PC-3 (cell line): ENCODE results near the gene CLEC16A. TPM values are rescaled to one million over a fixed set of nuclear protein-coding genes. Genes with fewer than 3 reads are reported as not detected.

Experiments
- ATAC-seq: fragments of 200-7000 bp; cut with Tn5 transposase; 2 replicates; pipeline ENCODE4 v1.9.1; 2020; ENCODE audit warnings: mild to moderate bottlenecking, moderate library complexity
- BruUV-seq: library from RNA; stranded (reverse); fragments of 400-500 nt; replicated peaks from 2 replicates; lab custom pipeline; 2021; lab: Mats Ljungman, UMichigan
- CTCF ChIA-PET: fragments of 300-600 bp; sonication (Branson Sonifier 250); formaldehyde crosslinking; loops from one replicate; lab custom pipeline; 2022; ENCODE audit warnings: antibody characterized with exemption; lab: Charles Lee
- POLR2A ChIA-PET: fragments of 300-600 bp; sonication (Branson Sonifier 250); formaldehyde crosslinking; loops from one replicate; lab custom pipeline; 2022; ENCODE audit warnings: antibody characterized with exemption; ENCODE audit not compliant: unreplicated experiment; lab: Charles Lee
- DNase-seq: peaks from one replicate; pipeline ENCODE4 v3.0.0-alpha.2; 2015
- H2AFZ ChIP-seq: fragments of 300-600 bp; sonication (generic); 2 replicates; pipeline ENCODE4 v1.6.0; 2016; ENCODE audit warnings: antibody characterized with exemption, low read length
- H3F3A ChIP-seq: fragments of 300-600 bp; sonication (generic); one replicate; pipeline ENCODE4 v1.6.0; 2017; ENCODE audit warnings: antibody characterized with exemption, low read length, control low read depth, mild to moderate bottlenecking; ENCODE audit not compliant: unreplicated experiment
- H3K27ac ChIP-seq: fragments of 300-600 bp; sonication (generic); 2 replicates; pipeline ENCODE4 v1.5.1; 2016; ENCODE audit warnings: mild to moderate bottlenecking, low read length
- H3K27me3 ChIP-seq: fragments of 300-600 bp; sonication (generic); 2 replicates; pipeline ENCODE4 v1.6.1; 2016; ENCODE audit warnings: low read length, mixed read lengths
- H3K36me3 ChIP-seq: fragments of 300-600 bp; sonication (generic); 2 replicates; pipeline ENCODE4 v1.6.1; 2016; ENCODE audit warnings: low read depth, mixed run types, low read length, mixed read lengths
- H3K4me1 ChIP-seq: fragments of 300-600 bp; sonication (generic); 2 replicates; pipeline ENCODE4 v1.5.1; 2016; ENCODE audit warnings: low read length; ENCODE audit not compliant: insufficient read depth
- H3K4me2 ChIP-seq: fragments of 300-600 bp; sonication (generic); 2 replicates; pipeline ENCODE4 v1.6.0; 2016; ENCODE audit warnings: low read length
- H3K4me3 ChIP-seq: fragments of 300-600 bp; sonication (generic); 2 replicates; pipeline ENCODE4 v1.5.1; 2016; ENCODE audit warnings: mild to moderate bottlenecking, low read length, mixed read lengths
- H3K79me2 ChIP-seq: fragments of 300-600 bp; sonication (generic); 2 replicates; pipeline ENCODE4 v1.6.1; 2017; ENCODE audit warnings: low read length, mixed read lengths
- H3K9ac ChIP-seq: fragments of 300-600 bp; sonication (generic); 2 replicates; pipeline ENCODE4 v1.6.0; 2016; ENCODE audit warnings: mild to moderate bottlenecking, low read length
- H3K9me2 ChIP-seq: fragments of 300-600 bp; sonication (generic); replicated peaks from 2 replicates; pipeline ENCODE4 v1.6.1; 2016; ENCODE audit warnings: mixed run types, low read length, mixed read lengths
- H3K9me3 ChIP-seq: fragments of 300-600 bp; sonication (generic); 2 replicates; pipeline ENCODE4 v1.6.1; 2016; ENCODE audit warnings: low read length, mixed read lengths
- H4K20me1 ChIP-seq: fragments of 300-600 bp; sonication (generic); 2 replicates; pipeline ENCODE4 v1.6.1; 2016; ENCODE audit warnings: low read length, mixed read lengths
- EZH2 ChIP-seq: fragments of 300-600 bp; sonication (generic); IDR thresholded peaks from one replicate; pipeline ENCODE4 v1.6.1; 2017; ENCODE audit warnings: antibody characterized with exemption, mild to moderate bottlenecking, low read length; ENCODE audit not compliant: unreplicated experiment
- EZH2phosphoT487 ChIP-seq: fragments of 300-600 bp; sonication (generic); IDR thresholded peaks from 2 replicates; pipeline ENCODE4 v1.6.1; 2018; ENCODE audit warnings: mild to moderate bottlenecking, antibody characterized with exemption, low read length, borderline replicate concordance
- intact Hi-C: fragments of 100-400 bp; cut with micrococcal nuclease; formaldehyde crosslinking; loops from 2 replicates; pipeline ENCODE4 v1.9.0; 2023
- total RNA-seq: library from RNA; depleted of rRNA; stranded (reverse); fragments of >200 nt; gene quantifications from 2 replicates; pipeline ENCODE4 v1.2.3, GENCODE V29; 2014
- TF ChIP-seq, protein P1 (sequence below): fragments of 300-600 bp; sonication (generic); conservative IDR thresholded peaks from 2 replicates; pipeline ENCODE4 v1.5.1; 2017; ENCODE audit warnings: antibody characterized with exemption, low read depth, mild to moderate bottlenecking, low read length

Gene CLEC16A
- total RNA-seq, 1 experiment from 2014 or later = 9.5 TPM

DNA sequence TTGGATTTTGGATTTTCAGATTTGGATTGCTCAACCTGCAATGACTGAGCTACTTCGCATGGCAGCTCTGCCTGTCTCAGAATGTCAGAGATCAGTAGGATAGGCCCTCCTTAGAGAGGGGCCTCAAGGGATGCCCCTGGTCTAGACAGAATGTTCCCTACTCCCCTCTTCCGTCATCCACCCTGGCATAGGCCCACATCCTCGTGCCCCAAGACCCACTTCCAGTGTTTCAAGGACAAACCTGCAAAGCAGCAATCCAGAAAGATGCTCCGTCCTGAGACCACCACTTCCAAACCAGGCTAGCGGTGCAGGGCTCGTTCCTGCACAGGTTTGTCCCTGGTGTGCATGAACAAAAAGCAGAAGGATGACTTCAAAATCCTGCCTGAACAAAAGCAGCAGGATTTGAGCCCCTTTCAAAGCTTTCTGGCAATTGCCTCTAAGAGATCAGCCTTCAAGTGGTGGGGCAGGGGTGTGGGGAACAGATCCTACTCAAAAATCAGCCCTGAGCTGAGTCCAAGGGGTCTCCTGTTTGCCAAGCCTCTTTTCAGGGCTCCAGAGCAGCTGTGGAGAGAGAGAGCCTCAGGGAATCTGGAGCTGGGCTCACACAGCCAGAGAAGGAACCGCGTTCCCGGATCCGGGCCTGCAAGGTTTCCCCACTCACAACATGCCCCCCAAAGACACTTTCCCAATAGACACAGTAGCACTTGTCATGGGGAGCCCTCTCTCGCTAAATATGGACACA is 190.5 kb downstream of the CLEC16A start:
- Histone ChIP-seq H3K27ac (peak overlapping the region; percentile 92; the same call in 1 of the 2 replicates), H2AFZ (no peak overlapping the region), H4K20me1 (no peaks in the 10 kb centered on the region), H3K79me2 (no peaks in the 10 kb centered on the region), H3K9me2 (no peaks in the 10 kb centered on the region), H3K4me1 (peaks cover 63% of the 10 kb centered on the region), H3K36me3 (no peaks in the 10 kb centered on the region), H3K9ac (no peak overlapping the region), H3K27me3 (no peaks in the 10 kb centered on the region), H3K4me2 (no peak overlapping the region; the same call in 1 of the 2 replicates), H3K4me3 (no peak overlapping the region), H3K9me3 (no peaks in the 10 kb centered on the region), H3F3A (peaks cover 5% of the 10 kb centered on the region)
- ATAC-seq (no peak), DNase-seq (no peak)
- BruUV-seq = no TSS peak
- ChIA-PET CTCF (no interaction called here), POLR2A (interaction anchor here (0.7 kb wide), 1 partner anchor 67 kb away, joined by 3 read pairs; no protein-coding TSS in a partner anchor)
- intact Hi-C loops = loop anchor here (10.0 kb wide), 1 partner anchor 120 kb away; the partner anchor contains the start of gene SOCS1
- TF ChIP-seq EZH2 (no peak), EZH2phosphoT487 (no peak)
- TF ChIP-seq, protein P1, sequence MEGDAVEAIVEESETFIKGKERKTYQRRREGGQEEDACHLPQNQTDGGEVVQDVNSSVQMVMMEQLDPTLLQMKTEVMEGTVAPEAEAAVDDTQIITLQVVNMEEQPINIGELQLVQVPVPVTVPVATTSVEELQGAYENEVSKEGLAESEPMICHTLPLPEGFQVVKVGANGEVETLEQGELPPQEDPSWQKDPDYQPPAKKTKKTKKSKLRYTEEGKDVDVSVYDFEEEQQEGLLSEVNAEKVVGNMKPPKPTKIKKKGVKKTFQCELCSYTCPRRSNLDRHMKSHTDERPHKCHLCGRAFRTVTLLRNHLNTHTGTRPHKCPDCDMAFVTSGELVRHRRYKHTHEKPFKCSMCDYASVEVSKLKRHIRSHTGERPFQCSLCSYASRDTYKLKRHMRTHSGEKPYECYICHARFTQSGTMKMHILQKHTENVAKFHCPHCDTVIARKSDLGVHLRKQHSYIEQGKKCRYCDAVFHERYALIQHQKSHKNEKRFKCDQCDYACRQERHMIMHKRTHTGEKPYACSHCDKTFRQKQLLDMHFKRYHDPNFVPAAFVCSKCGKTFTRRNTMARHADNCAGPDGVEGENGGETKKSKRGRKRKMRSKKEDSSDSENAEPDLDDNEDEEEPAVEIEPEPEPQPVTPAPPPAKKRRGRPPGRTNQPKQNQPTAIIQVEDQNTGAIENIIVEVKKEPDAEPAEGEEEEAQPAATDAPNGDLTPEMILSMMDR = no peak

DNA sequence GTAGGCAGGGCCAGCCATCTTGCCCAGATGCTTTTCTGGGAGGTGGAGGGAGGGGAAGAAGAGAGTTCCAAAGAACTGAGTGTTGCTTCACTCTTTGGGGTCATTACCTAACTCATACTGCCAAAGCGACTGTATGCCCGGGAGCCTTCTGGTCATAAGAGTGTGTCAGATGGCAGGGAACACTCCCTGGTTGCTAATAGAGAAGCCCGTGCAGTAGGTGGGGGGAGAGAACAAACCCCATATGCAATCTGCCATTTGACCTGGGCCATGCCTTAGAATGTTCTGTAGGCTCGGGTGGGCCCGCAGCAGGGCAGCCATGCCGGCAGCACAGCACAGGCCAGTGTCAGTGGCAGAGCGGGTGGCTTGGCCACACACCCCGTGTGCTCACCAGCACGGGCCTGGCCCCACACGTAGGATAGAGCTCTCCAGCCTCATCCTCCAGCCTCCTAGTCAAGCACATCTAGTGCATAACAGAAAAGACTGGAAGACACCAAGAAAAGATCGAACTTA is 191.2 kb downstream of the CLEC16A start:
- intact Hi-C loops = loop anchor here (10.0 kb wide), 1 partner anchor 119 kb away; the partner anchor contains the start of gene SOCS1
- H3K9me3 ChIP-seq = no peaks in the 10 kb centered on the region
- H3K9ac ChIP-seq = no peak overlapping the region
- peaks cover 5% of the 10 kb centered on the region for H3F3A ChIP-seq
- no peaks in the 10 kb centered on the region for H3K9me2 ChIP-seq
- no peak overlapping the region for H3K4me2 ChIP-seq
- H3K79me2 ChIP-seq = no peaks in the 10 kb centered on the region
- ATAC-seq (no peak), DNase-seq (peak; percentile 49)
- no peaks in the 10 kb centered on the region for H3K27me3 ChIP-seq
- no peaks in the 10 kb centered on the region for H3K36me3 ChIP-seq
- ChIA-PET CTCF (no interaction called here), POLR2A (no interaction called here)
- BruUV-seq = no TSS peak
- TF ChIP-seq EZH2phosphoT487 (no peak), EZH2 (no peak)
- TF ChIP-seq, protein P1 = no peak
- no peak overlapping the region for H3K27ac ChIP-seq
- peaks cover 63% of the 10 kb centered on the region for H3K4me1 ChIP-seq
- no peak overlapping the region for H2AFZ ChIP-seq
- no peaks in the 10 kb centered on the region for H4K20me1 ChIP-seq
- H3K4me3 ChIP-seq = no peak overlapping the region

DNA sequence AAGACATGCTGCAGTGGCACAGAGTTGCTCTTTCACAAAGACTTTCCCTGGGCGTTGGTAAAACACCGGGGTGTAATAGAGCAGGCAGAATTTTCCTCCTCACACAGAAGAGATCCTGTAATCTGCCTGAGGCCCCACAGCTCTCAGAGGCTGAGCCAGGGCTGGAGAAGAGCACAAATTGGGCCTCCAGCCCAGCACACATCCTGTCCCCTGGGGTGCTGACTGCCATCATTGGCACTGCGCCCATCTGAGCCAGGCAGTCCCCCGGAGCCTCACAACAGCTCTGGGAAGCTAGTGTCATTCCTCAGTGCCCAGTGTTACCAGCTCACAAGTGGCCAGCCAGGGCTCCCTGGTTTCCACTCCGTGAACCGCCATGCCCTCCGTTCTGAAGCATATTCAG is 192.2 kb downstream of the CLEC16A start:
- ChIA-PET CTCF (no interaction called here), POLR2A (no interaction called here)
- Histone ChIP-seq H3K27me3 (no peaks in the 10 kb centered on the region), H3K9me3 (no peaks in the 10 kb centered on the region), H3K79me2 (no peaks in the 10 kb centered on the region), H2AFZ (no peak overlapping the region), H4K20me1 (no peaks in the 10 kb centered on the region), H3K4me3 (no peak overlapping the region), H3K4me2 (peak overlapping the region; percentile 11), H3K36me3 (no peaks in the 10 kb centered on the region), H3F3A (peaks cover 5% of the 10 kb centered on the region), H3K4me1 (peaks cover 63% of the 10 kb centered on the region), H3K9me2 (no peaks in the 10 kb centered on the region), H3K27ac (peak overlapping the region; percentile 23), H3K9ac (no peak overlapping the region)
- DNase-seq = peak; percentile 55
- BruUV-seq = no TSS peak
- TF ChIP-seq EZH2 = no peak
- TF ChIP-seq, protein P1 = no peak
- TF ChIP-seq EZH2phosphoT487 = no peak
- ATAC-seq = peak; percentile 38
- intact Hi-C loops = loop anchor here (10.0 kb wide), 1 partner anchor 118 kb away; the partner anchor contains the start of gene SOCS1
